Prostate gland (tissue), 2 donors: ENCODE results near the gene GNAS.

Experiments
- CTCF ChIP-seq, 4 experiments: fragments of 200-600 bp in 2 of 4; fragments of 450-650 bp in 2 of 4; sonication (generic) in 2 of 4; IDR thresholded peaks; 1 replicate in 3 of 4; 2 replicates in 1 of 4; pipeline ENCODE4 v1.5.1; 2016 to 2019; ENCODE audit warnings: antibody characterized with exemption in 4 of 4, mild to moderate bottlenecking in 2 of 4, moderate library complexity in 2 of 4
- POLR2A ChIP-seq: fragments of 450-650 bp; IDR thresholded peaks from one replicate; pipeline ENCODE4 v1.6.1; 2016; ENCODE audit warnings: antibody characterized with exemption, mild to moderate bottlenecking
- POLR2AphosphoS5 ChIP-seq: sonication (generic); formaldehyde crosslinking; IDR thresholded peaks from one replicate; pipeline ENCODE4 v1.6.1; 2017; ENCODE audit warnings: antibody characterized with exemption

- TF ChIP-seq POLR2AphosphoS5 (no peak), CTCF (IDR thresholded peaks at IDR 0.05) (no peak), POLR2A (no peak)
Observed at GRCh38 chr20:58900397-58900796, 47.9 kb downstream of the GNAS start.
